Keratinocyte (primary cell): ENCODE results near the gene AGR2.

Experiments
- CTCF ChIP-seq, 3 experiments: IDR thresholded peaks in 1 of 3; conservative IDR thresholded peaks in 1 of 3; optimal IDR thresholded peaks in 1 of 3; 2 replicates in 2 of 3; 3 replicates in 1 of 3; pipeline versions ENCODE3 to v1.5.1; 2011; ENCODE audit warnings: low read length in 3 of 3, mild to moderate bottlenecking in 3 of 3, moderate library complexity in 2 of 3, control low read depth in 1 of 3, inconsistent platforms in 1 of 3; ENCODE audit not compliant: insufficient read depth in 2 of 3; ENCODE audit errors: extremely low read depth in 1 of 3
- EZH2 ChIP-seq: IDR thresholded peaks from one replicate; pipeline ENCODE4 v1.6.1; 2012; ENCODE audit warnings: inconsistent platforms, mild to moderate bottlenecking, low read length, moderate library complexity

DNA sequence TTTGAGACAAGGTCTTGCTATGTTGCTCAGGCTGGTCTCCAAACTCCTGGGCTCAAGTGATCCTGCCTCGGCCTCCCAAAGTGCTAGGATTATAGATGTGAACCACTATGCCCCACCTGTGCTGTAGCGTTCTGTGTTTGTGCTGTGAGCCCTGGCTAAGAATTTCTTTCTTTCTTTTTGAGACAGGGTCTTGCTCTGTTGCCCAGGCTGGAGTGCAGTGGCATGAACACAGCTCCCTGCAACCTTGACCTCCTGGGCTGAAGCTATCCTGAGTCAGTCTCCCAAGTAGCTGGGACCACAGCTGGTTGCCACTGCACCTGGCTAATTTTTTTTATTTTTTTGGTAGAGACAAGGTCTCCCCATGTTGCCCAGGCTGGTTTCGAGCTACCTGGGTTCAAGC is 39.9 kb downstream of the AGR2 start:
- TF ChIP-seq CTCF (optimal IDR thresholded peaks at IDR 0.05 in 1 of 3, IDR thresholded peaks at IDR 0.05 in 1 of 3, conservative IDR thresholded peaks at IDR 0.05 in 1 of 3; ENCODE audit: extremely low read depth in 1 of 3, insufficient read depth in 2 of 3, low read length in 3 of 3) (no peak), EZH2 (no peak)
